GM19452 (cell line): ENCODE data around the gene C16orf86.

ENCODE experiments used
- ATAC-seq: cut with Tn5 transposase; IDR thresholded peaks from one replicate; pipeline ENCODE4 v1.9.1; 2021; ENCODE audit not compliant: unreplicated experiment

C16orf86 gene

DNA sequence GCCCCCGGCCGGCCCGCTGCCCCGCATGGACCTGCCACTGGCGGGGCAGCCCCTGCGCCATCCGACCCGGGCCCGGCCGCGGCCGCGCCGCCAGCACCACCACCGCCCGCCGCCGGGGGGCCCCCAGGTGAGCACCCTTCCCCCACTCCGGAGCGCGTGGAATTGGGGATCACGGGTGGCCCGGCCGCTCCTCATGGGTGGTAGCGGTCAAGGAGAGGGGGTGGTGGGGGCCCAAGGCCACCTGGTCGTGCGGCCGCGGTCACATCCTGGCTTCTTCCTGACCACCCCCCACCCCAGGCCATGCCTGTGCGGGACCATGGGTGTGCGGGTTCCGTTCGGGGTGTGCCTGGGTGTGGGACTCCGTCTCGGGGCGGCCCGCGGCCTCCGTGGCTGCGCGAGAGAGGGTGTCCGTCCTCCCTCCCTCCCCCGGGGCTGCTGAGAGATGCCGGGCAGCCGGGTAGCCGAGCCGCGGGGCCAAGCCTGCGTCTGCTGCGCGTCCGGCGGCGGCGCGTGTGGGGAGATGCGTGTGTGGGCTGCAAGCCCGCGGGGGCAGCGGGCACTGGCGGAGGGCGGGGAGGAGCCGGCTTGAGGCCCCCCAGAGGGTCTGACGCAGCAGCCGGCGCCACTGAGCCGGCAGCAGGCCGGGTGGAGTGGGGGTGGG, 13.4 kb upstream of the C16orf86 start:
- ATAC-seq, result no peak

DNA sequence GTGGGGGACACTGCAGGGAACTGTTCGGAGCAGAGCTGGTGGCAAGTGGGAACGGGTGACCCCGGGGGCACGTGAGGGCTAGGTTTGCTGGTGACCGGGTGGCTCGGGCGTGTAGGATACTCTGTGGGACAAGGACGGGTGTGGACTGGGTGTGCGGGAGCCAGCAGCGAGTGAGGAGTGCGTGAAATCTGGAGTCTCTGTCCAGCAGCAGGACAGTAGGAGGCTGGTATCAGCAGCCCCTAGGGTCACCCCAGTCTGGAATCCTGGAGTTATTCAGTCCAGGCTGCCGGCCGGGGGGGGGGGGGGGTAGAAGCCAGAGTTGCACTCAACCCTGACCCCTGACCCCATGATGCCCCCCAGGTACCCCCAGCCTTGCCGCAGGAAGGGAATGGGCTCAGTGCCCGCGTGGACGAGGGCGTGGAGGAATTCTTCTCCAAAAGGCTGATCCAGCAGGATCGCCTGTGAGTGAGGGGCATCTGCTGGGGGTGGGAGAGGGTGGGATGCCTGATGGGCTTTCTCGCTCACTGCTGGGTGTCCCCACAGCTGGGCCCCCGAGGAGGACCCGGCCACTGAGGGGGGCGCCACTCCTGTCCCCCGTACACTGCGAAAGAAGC, 12.7 kb upstream of the C16orf86 start:
- ATAC-seq, result no peak

DNA sequence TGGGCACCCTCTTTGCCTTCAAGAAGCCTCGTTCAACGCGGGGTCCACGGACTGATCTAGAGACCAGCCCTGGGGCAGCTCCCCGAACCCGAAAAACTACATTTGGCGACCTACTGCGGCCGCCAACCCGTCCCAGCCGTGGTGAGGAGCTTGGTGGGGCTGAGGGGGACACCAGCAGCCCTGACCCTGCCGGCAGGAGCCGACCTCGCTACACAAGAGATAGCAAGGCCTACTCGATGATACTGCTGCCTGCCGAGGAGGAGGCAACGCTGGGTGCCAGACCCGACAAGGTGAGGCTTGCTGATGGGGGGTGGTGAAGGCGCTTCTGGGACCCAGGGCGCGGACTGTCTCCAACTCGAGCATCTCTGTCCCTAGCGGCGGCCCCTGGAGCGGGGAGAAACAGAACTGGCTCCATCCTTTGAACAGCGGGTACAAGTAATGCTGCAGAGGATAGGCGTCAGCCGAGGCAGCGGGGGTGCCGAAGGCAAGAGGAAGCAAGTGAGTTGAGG, 12.2 kb upstream of the C16orf86 start:
- ATAC-seq, result no peak

DNA sequence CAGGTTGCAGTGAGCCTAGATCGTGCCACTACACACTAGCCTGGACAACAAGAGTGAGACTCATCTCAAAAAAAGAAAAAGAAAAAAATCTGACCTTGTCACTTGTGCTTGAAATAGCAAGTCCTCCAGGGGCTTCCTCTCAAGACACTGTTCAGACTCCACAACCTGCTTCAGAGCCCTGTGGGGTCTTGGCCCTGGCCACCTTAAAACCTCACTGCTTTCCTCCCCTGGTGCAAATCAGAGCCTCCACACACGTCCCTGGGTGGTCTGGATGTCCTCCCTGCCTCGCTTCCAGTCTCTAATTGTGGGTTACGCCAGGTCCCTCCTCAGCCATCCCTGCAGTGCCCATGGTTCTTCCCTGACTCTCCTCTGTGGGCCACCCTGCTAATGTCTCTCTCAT, 11.3 kb upstream of the C16orf86 start:
- ATAC-seq, result no peak

DNA sequence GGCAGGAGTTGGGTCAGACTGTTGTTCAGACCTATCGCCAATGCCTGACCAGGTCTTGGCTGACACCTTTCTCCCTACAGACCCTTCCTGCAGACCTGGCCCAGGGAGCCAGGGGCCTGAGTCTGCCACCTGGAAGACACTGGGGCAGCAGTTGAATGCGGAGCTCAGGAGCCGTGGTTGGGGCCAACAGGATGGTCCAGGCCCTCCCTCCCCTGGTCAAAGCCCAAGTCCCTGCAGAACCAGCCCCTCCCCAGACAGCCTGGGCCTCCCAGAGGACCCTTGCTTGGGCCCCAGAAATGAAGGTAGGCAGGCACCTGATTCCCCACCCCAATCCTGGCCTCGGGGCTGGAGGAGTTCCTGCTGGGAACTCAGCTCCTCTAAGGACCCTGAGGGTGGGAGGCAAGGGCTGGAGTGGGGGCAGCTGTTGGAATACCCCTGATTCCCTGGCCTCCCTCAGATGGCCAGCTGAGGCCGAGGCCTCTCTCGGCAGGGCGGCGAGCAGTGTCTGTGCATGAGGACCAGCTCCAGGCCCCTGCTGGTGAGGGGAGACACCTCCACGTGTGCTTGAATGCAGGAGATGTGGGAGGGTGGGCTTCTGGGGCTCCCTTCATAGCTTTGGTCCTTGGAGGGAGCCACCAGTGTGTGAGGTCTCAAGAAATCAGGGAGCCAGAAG, 10.1 kb upstream of the C16orf86 start:
- ATAC-seq, result no peak

DNA sequence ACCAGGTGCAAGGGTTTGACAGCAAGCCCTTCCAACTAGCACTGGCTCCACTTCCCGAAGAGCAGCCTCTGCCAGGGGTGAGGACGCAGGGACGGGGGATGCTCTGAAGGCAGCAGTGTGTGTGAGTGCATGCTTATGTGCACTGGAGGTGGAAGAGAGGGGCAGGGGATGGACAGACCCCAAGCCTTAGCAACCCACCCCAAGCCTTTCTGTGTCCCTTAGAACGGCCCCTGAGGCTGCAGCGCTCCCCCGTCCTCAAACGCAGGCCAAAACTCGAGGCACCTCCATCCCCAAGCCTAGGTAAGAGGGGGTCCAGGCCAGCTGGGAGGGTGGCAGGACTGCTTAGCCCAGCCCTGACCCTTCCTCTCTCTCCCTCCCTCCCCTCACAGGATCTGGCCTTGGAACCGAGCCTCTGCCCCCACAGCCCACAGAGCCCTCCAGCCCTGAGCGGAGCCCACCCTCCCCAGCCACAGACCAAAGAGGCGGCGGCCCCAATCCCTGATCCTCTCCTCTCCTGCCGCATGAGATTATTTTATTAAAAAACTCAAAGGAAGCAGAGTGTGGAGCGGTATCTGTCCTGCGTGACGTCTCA, 9.5 kb upstream of the C16orf86 start:
- ATAC-seq, result no peak

DNA sequence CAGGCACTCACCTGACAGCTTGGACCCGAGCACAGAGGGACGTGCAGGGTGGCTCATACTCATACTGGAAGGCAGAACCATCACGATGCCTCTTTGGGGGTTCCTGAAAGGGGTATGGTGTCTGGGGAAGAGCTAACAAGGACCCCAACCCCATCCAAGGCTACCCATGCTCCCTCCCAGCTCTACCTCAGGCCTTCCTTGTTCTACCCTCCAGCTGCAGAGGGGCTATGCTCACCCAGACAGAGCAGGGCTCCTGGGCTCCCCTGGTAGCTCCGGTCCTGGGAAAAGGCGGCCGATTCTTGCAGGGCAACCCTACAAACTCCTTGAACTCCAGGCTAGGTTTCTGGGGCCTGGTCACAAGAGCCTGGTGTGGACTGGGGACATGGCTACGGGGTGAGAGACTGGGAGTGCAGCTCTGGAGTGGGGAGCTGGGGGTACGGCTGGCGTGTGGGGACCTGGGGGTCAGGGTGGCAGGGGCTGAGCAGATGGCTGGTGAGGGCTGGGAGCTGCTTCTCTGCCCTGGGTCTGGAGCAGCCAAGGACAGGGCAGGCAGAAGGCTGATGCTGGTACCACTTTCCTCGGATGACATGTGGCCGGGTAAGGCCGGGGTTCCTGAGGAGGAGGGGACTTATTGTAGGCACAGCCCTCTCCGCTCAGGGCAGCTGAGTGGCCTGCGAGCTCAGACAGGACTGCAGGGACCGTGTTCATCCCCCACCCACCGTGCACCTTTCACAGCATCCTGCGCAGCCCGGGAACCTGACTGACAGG, 8.7 kb upstream of the C16orf86 start:
- ATAC-seq, result no peak

DNA sequence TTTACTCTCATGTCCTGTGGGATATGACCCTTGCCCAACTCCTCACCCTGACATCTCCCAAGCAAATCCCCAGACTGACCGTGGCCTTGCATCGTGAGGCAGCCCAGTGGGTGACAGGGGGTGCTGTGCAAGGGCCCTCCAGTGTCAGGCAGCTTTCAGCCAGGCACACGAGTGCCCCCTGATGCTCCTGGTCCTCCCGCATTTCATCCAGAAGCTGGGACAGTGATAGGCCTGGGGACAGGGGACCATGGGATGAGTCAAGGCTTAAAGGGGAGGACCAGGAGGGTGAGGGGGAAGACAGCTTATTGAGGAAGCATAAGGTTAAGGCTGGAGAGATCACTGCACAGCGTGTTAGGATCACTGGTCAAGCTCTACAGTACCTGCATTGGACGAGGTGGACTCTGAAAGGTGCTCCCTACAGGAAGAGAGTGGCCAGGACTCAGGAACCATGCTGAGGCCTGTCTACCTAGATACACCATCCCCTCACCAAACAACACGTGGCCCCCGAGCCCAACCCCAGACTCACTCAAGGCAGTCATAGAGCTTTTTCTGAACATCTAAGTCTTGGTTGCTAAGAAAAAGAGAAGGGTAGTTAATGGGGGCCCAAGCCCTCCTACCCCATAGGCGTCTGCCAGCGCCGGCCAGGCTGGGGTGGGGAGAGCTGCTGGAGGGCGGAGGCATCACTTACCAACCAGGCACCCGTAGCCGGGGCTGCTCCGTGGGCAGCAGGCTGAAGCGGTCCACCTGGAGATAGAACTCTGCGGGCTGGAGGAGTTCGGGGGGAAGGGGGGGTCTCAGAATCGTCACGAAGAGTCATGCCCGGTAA, 7.6 kb upstream of the C16orf86 start:
- ATAC-seq, result no peak

DNA sequence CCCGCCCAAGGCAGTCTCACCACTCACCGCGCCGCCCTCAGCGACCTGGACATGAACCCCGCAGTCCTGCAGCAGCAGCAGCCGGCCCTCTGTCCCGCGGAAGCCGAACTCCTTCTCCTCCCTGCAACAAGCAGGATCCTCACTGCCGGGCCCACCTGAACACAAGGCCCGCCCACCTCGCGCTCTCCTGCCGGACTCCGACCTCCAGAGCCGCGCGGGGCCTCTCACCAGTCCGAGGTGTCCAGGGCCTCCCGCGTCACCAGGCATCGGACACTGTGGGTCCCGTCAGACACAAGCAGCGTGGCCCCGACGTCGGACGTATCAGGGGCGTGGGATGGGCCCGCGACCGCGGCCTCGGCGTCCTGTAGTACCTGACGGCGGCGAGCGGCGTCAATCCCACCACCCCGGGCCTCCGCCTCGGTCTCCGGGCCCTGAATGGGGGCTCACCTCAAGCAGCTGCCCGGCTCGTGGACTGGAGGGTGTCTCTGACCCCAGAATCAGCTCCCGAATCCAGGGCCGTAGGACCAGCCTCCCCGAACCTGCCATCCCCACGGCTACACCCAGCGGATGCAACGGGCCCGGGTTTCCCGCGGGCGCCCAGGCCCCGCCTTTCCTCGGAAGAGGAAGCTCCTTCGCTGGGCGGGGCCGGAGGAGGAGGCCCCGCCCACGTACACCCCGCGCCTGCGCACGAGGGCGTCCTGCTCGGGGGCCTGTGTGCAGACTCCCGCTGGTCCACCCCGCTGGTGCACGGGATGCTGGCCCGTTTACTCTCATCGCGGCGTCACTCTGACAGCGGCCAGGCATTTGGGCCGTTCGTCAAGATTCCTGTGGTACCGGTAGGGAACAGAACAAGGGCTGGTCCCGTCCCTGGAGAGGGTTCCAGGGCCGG, 6.7 kb upstream of the C16orf86 start, which contains the start of gene ACD:
TSS of gene ACD (minus strand) at position 586 of the 889 bp plus-strand sequence. CDS start at position 546, 40 bp downstream.
- peak; percentile 54 for ATAC-seq

DNA sequence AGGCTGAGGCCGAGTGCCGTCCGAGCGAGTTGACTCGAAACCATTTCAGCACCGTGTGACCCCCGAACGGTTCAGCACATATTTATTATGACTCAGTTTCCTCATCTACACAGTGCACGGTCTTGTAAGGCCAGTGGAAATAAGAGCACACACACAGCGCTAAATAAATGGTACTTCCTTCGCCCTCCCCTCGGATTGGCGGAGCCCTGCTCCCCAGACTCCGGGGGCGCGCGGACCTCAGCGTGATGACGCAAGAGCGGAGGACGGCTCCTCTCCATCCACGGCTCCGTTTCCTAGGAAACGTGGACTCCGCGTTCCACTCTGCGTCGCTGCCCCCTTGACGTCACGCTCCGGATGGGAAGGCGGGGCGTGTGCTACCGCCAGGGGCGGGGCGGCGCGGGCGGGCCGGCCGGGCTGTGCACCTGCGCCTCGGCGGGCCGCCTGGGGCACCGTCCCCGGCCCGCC, 6.0 kb upstream of the C16orf86 start, which contains the start of gene PARD6A:
TSS of gene PARD6A (plus strand) at position 397 of the 465 bp plus-strand sequence. CDS start 79 bp downstream, outside the sequence.
- peak; percentile 77 for ATAC-seq

DNA sequence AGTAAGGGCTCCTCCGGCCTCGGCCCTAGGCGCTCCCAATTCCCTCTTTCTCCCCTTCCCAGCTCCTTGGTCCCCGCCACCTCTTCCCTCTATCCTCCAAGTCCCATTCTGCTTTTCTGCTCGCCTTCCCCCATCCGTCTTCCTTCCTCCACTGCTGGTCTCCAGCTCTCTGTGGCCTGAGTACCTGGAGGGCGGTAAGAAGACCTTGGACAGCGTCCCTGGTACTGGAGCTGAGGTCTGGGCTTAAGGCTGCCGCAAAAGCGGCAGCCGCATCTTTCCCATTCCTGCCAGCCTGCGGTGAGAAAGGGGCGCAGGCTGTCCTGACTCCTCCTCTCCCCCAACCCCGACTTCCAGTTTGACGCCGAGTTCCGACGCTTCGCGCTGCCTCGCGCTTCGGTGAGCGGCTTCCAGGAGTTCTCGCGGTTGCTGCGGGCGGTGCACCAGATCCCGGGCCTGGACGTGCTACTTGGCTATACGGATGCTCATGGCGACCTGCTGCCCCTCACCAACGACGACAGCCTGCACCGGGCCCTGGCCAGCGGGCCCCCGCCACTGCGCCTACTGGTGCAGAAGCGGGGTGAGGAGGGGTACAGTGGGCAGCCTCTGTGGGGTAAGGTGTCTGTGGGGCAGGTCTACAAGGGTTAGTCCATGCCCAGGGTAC, 5.4 kb upstream of the C16orf86 start:
- no peak for ATAC-seq

DNA sequence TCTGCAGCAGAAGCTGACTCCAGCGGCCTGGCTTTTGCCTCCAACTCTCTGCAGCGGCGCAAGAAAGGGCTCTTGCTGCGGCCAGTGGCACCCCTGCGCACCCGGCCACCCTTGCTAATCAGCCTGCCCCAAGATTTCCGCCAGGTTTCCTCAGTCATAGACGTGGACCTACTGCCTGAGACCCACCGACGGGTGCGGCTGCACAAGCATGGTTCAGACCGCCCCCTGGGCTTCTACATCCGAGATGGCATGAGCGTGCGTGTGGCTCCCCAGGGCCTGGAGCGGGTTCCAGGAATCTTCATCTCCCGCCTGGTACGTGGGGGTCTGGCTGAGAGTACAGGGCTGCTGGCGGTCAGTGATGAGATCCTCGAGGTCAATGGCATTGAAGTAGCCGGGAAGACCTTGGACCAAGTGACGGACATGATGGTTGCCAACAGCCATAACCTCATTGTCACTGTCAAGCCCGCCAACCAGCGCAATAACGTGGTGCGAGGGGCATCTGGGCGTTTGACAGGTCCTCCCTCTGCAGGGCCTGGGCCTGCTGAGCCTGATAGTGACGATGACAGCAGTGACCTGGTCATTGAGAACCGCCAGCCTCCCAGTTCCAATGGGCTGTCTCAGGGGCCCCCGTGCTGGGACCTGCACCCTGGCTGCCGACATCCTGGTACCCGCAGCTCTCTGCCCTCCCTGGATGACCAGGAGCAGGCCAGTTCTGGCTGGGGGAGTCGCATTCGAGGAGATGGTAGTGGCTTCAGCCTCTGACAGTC, 4.5 kb upstream of the C16orf86 start:
- no peak for ATAC-seq

DNA sequence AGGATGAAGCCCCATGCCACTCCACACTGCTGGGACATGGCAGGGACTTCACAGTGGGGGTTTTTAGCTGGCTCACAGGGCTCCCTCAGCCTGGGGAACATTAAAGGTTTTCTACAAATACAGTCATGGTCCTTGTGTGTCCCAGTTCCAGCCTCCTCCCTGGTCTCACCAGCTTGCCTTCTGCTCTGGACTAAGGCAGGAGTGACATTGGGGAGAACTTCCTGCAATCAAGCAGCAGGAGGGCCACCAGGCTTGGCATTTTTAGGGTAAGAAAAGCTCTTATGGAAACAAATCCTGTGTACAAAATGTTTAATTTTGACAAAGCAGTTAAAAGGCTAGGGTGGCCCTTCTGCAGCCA, 4.0 kb upstream of the C16orf86 start:
- ATAC-seq, result no peak

DNA sequence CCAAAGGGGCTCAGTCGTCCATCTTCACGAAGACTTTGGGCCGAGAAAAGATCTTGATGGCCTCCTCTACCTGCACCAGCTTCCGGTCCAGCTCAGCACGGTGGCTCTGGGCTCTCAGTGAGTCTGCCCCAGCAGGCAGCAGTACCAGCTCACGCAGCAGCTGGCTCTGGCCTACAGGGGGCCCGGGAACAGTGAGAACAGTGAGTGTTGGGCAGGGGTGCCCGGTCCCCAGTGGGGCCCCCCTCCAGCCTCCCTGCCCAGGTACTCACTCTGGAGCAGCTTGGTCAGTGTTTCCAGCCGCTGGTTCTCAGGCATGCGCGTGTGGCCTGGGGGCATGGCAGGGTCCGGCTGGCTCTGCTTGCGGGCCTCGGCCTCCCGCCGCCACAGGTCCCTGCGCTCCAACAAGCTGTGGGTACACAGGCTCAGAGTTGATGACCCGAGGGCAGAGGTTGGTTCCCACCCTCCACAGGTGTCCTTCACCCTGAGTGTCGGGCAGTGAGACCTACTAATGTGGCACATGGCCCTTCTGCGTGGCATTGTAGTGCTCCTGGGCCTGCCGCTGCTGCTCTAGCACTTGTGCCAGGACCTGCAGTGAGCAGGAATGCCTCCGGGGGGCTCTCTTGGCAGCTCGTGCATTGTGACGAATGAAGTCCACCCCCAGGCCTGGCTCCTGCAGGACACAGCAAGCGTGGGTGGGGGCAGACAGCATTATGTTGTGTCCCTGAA, 3.3 kb upstream of the C16orf86 start:
- no peak for ATAC-seq

DNA sequence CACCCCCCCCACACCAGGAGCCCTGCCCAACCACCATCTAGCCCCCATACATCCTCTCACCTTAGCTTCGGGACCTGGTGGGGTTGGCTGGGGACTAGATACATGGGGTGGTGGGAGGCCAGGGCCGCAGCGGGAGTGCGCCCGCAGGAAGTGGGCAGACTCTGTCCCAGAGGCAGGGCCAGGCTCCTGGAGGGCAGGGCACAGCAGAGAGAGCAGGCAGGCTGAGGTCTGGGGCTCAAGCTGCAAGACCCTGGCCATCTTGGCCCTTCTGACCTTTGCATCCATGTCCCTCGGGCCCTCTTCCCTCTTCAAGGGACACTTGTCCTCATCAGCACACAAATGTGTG, 2.8 kb upstream of the C16orf86 start:
- no peak for ATAC-seq

DNA sequence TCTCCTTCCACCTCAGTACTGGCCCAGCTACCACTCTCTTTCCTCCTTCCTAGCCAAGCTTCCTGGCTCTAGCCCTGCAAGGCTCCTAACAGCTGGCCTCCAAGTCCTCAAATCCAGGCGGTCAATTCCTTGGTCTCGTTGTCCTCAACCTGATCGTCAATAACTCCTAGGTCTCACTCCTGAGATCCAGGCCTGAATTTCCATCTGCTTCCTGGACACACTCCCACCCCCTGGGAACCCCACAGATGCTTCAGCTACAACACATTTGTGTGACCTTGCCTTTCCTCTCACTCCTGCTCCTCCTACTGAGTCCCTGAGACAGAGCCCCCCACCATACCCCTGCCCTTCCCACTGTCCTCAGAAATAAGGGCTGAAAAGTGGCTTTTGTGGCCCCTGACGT, 2.4 kb upstream of the C16orf86 start:
- no peak for ATAC-seq

DNA sequence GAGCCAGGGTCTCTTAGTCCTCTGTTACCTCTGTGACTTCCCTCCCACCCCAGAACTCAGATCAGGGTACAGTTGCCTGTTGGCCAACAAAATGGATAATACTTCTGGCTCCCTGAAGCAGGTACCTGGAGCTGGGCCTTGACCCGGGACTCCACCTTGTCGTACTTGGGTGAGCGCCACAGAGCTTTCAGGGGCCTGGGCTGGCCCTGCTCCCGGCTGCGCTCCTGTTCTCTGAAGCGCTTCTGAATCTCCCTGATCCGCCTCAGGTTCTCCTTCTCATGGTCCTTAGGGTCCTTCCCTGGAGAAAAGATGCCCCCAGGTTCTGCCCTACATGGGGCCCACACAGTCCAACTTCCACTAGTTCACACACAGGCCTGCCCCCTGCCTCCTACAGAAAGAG, 1.7 kb upstream of the C16orf86 start:
- ATAC-seq, result no peak
